SK-N-SH treated with all-trans-retinoic acid at 6 μM for 48 hours (cell line): ENCODE measurements around the gene SRP72.
"Not testable (repeated sequence)": the region's sequence is repeated elsewhere in the genome, so short reads cannot be mapped to it uniquely, and the experiment has no call there.

Experiments
- BACH2 ChIP-seq: fragments of 250-450 bp; sonication (Bioruptor Pico); IDR thresholded peaks from 2 replicates; pipeline ENCODE4 v1.9.0; 2021; ENCODE audit warnings: mild to moderate bottlenecking, borderline replicate concordance
- CREB5 ChIP-seq: fragments of 250-450 bp; sonication (Bioruptor Pico); IDR thresholded peaks from 2 replicates; pipeline ENCODE4 v1.5.1; 2020; ENCODE audit warnings: low read depth, mild to moderate bottlenecking, moderate library complexity
- GLIS3 ChIP-seq: fragments of 250-450 bp; sonication (Bioruptor Pico); IDR thresholded peaks from 2 replicates; pipeline ENCODE4 v1.5.0; 2020; ENCODE audit warnings: mild to moderate bottlenecking, moderate library complexity
- TCF4 ChIP-seq: fragments of 250-450 bp; sonication (Bioruptor Pico); IDR thresholded peaks from 2 replicates; pipeline ENCODE4 v1.8.0; 2021; ENCODE audit warnings: mild to moderate bottlenecking, moderate library complexity, borderline replicate concordance
- TSHZ2 ChIP-seq: fragments of 250-450 bp; sonication (Bioruptor Pico); IDR thresholded peaks from 2 replicates; pipeline ENCODE4 v1.5.0; 2020; ENCODE audit warnings: mild to moderate bottlenecking, moderate library complexity

GRCh38 chr4:56466296-56466761 lies 1.1 kb upstream of the SRP72 start:
- TF ChIP-seq TCF4 (CRISPR knock-in tag); CREB5; BACH2 (CRISPR knock-in tag); TSHZ2; GLIS3 (CRISPR knock-in tag): not testable (repeated sequence)
